Mesothelial cell of epicardium (in vitro differentiated cells): Measurements from ENCODE around the gene TMEM45B. TPM values are rescaled to one million over a fixed set of nuclear protein-coding genes. Genes with fewer than 3 reads are reported as not detected.
"Not testable (repeated sequence)": the region's sequence is repeated elsewhere in the genome, so short reads cannot be mapped to it uniquely, and the experiment has no call there.

ENCODE experiments used
- DNase-seq, 2 experiments: peaks; one replicate each; pipeline ENCODE4 v3.0.0; 2021; ENCODE audit warnings: low spot score in 2 of 2; ENCODE audit not compliant: unreplicated experiment in 2 of 2
- H3K27ac Mint-ChIP-seq: 2 replicates; pipeline ENCODE4 v1.8.0; 2021; ENCODE audit warnings: mixed read lengths
- H3K27me3 Mint-ChIP-seq: 2 replicates; pipeline ENCODE4 v1.8.0; 2021; ENCODE audit warnings: low read depth, mixed read lengths
- H3K36me3 Mint-ChIP-seq: 2 replicates; pipeline ENCODE4 v1.8.0; 2021; ENCODE audit warnings: mixed read lengths
- H3K4me1 Mint-ChIP-seq: 2 replicates; pipeline ENCODE4 v1.8.0; 2021; ENCODE audit warnings: mixed read lengths
- H3K4me3 Mint-ChIP-seq: 2 replicates; pipeline ENCODE4 v1.8.0; 2021; ENCODE audit warnings: mild to moderate bottlenecking, moderate library complexity, mixed read lengths
- H3K9me3 Mint-ChIP-seq: 2 replicates; pipeline ENCODE4 v1.8.0; 2021; ENCODE audit warnings: mixed read lengths
- CTCF ChIP-seq: fragments of 200-600 bp; sonication (generic); IDR thresholded peaks from one replicate; pipeline ENCODE4 v1.5.0; 2021; ENCODE audit warnings: antibody characterized with exemption; ENCODE audit not compliant: unreplicated experiment
- total RNA-seq: library from RNA; stranded (reverse); gene quantifications from 3 replicates; pipeline ENCODE4 v1.2.1, GENCODE V29; 2021

TMEM45B gene
- total RNA-seq, 1 donor from 2014 or later: 0.80 TPM

GRCh38 chr11:129813231-129813791 is 2.3 kb upstream of the TMEM45B start:
- Mint-ChIP-seq H3K36me3 (no peaks in the 10 kb centered on the region), H3K27me3 (peaks cover 70% of the 10 kb centered on the region), H3K27ac (no peak overlapping the region), H3K9me3 (peaks cover 20% of the 10 kb centered on the region), H3K4me3 (no peak overlapping the region), H3K4me1 (peaks cover 9% of the 10 kb centered on the region)
- DNase-seq: no peak
- TF ChIP-seq CTCF: no peak

- H3K4me1 Mint-ChIP-seq: peaks cover 9% of the 10 kb centered on the region
- H3K27me3 Mint-ChIP-seq: peaks cover 79% of the 10 kb centered on the region
- TF ChIP-seq CTCF: no peak
- no peak overlapping the region for H3K4me3 Mint-ChIP-seq
- no peak overlapping the region for H3K27ac Mint-ChIP-seq
- H3K36me3 Mint-ChIP-seq: no peaks in the 10 kb centered on the region
- DNase-seq: no peak
- H3K9me3 Mint-ChIP-seq: peaks cover 12% of the 10 kb centered on the region
Observed at GRCh38 chr11:129814244-129815014, 1.2 kb upstream of the TMEM45B start.

GRCh38 chr11:129817534-129818051 is 1.9 kb downstream of the TMEM45B start:
- DNase-seq: no peak
- Mint-ChIP-seq H3K4me1 (peaks cover 9% of the 10 kb centered on the region), H3K36me3 (no peaks in the 10 kb centered on the region), H3K4me3 (no peak overlapping the region), H3K27ac (no peak overlapping the region), H3K27me3 (peaks cover 67% of the 10 kb centered on the region), H3K9me3 (no peaks in the 10 kb centered on the region)
- TF ChIP-seq CTCF: no peak

GRCh38 chr11:129818236-129818635 is 2.6 kb downstream of the TMEM45B start:
- H3K36me3 Mint-ChIP-seq, H3K4me1 Mint-ChIP-seq, H3K9me3 Mint-ChIP-seq, H3K4me3 Mint-ChIP-seq, H3K27ac Mint-ChIP-seq, DNase-seq: not testable (repeated sequence)
- peaks cover 61% of the 10 kb centered on the region for H3K27me3 Mint-ChIP-seq

- Mint-ChIP-seq H3K4me3 (no peak overlapping the region), H3K27me3 (peaks cover 51% of the 10 kb centered on the region), H3K36me3 (no peaks in the 10 kb centered on the region), H3K4me1 (peaks cover 9% of the 10 kb centered on the region), H3K27ac (no peak overlapping the region), H3K9me3 (no peaks in the 10 kb centered on the region)
- DNase-seq: no peak
- no peak for TF ChIP-seq CTCF
Observed at GRCh38 chr11:129819237-129819636, 3.6 kb downstream of the TMEM45B start.

GRCh38 chr11:129820228-129820627 is 4.6 kb downstream of the TMEM45B start:
- H3K4me1 Mint-ChIP-seq, H3K36me3 Mint-ChIP-seq, H3K4me3 Mint-ChIP-seq, DNase-seq, H3K27ac Mint-ChIP-seq, H3K9me3 Mint-ChIP-seq: not testable (repeated sequence)
- peaks cover 41% of the 10 kb centered on the region for H3K27me3 Mint-ChIP-seq

GRCh38 chr11:129823281-129823680 is 7.6 kb downstream of the TMEM45B start:
- not testable (repeated sequence) for H3K27ac Mint-ChIP-seq, H3K4me3 Mint-ChIP-seq, DNase-seq, H3K4me1 Mint-ChIP-seq, H3K36me3 Mint-ChIP-seq, H3K9me3 Mint-ChIP-seq
- peaks cover 13% of the 10 kb centered on the region for H3K27me3 Mint-ChIP-seq

- H3K4me3 Mint-ChIP-seq, H3K36me3 Mint-ChIP-seq, H3K4me1 Mint-ChIP-seq: not testable (repeated sequence)
Observed at GRCh38 chr11:129823799-129824198, 8.2 kb downstream of the TMEM45B start.

More at GRCh38 chr11:129823799-129824198, 8.2 kb downstream of the TMEM45B start:
- H3K27ac Mint-ChIP-seq, H3K9me3 Mint-ChIP-seq, H3K27me3 Mint-ChIP-seq, DNase-seq: not testable (repeated sequence)
